Stimulated activated CD8-positive, alpha-beta memory T cell treated with anti-CD3 and anti-CD28 coated beads, Interleukin-4, amount 100 ng/mL, for 24 hours (primary cell): ENCODE measurements around the gene AGRN.
A peak's percentile ranks its signal among the peaks of the same experiment; 100 is the strongest.

Source experiments
- DNase-seq: peaks from one replicate; pipeline ENCODE4 v3.0.0-alpha.2; 2020; ENCODE audit warnings: low read depth

Gene AGRN

GRCh38 chr1:1038694-1039093, 18.8 kb downstream of the AGRN start:
- DNase-seq = no peak

- DNase-seq = no peak
These were observed 19.4 kb downstream of the AGRN start for GRCh38 chr1:1039145-1039910.

- DNase-seq = peak; percentile 68
These were observed 20.4 kb downstream of the AGRN start for GRCh38 chr1:1040004-1040991.

GRCh38 chr1:1041092-1041523, 21.2 kb downstream of the AGRN start:
- DNase-seq = no peak

- DNase-seq = no peak
These were observed 22.0 kb downstream of the AGRN start for GRCh38 chr1:1041873-1042272.

- no peak for DNase-seq
These were observed 22.9 kb downstream of the AGRN start for GRCh38 chr1:1042835-1043234.

- DNase-seq = no peak
These were observed 23.5 kb downstream of the AGRN start for GRCh38 chr1:1043411-1043810.

- no peak for DNase-seq
These were observed 24.0 kb downstream of the AGRN start for GRCh38 chr1:1043921-1044320.

- DNase-seq = no peak
These were observed 24.6 kb downstream of the AGRN start for GRCh38 chr1:1044455-1045078.

- no peak for DNase-seq
These were observed 25.2 kb downstream of the AGRN start for GRCh38 chr1:1045129-1045528.

- DNase-seq = no peak
These were observed 26.3 kb downstream of the AGRN start for GRCh38 chr1:1046243-1046642.

GRCh38 chr1:1046767-1047166, 26.8 kb downstream of the AGRN start:
- DNase-seq = no peak

- no peak for DNase-seq
These were observed 27.5 kb downstream of the AGRN start for GRCh38 chr1:1047407-1047806.

- DNase-seq = no peak
These were observed 28.0 kb downstream of the AGRN start for GRCh38 chr1:1047963-1048362.

GRCh38 chr1:1048765-1049164, 28.8 kb downstream of the AGRN start:
- DNase-seq = no peak

GRCh38 chr1:1049318-1050165, 29.6 kb downstream of the AGRN start:
- DNase-seq = no peak

- no peak for DNase-seq
These were observed 30.7 kb downstream of the AGRN start for GRCh38 chr1:1050577-1051052.

GRCh38 chr1:1051127-1051810, 31.3 kb downstream of the AGRN start:
- no peak for DNase-seq

GRCh38 chr1:1052003-1052840, 32.3 kb downstream of the AGRN start:
- DNase-seq = no peak

GRCh38 chr1:1053022-1053421, 33.1 kb downstream of the AGRN start:
- no peak for DNase-seq
